ENCODE measurements around the gene GAP43.

The GAP43 gene, protein sequence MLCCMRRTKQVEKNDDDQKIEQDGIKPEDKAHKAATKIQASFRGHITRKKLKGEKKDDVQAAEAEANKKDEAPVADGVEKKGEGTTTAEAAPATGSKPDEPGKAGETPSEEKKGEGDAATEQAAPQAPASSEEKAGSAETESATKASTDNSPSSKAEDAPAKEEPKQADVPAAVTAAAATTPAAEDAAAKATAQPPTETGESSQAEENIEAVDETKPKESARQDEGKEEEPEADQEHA

DNA sequence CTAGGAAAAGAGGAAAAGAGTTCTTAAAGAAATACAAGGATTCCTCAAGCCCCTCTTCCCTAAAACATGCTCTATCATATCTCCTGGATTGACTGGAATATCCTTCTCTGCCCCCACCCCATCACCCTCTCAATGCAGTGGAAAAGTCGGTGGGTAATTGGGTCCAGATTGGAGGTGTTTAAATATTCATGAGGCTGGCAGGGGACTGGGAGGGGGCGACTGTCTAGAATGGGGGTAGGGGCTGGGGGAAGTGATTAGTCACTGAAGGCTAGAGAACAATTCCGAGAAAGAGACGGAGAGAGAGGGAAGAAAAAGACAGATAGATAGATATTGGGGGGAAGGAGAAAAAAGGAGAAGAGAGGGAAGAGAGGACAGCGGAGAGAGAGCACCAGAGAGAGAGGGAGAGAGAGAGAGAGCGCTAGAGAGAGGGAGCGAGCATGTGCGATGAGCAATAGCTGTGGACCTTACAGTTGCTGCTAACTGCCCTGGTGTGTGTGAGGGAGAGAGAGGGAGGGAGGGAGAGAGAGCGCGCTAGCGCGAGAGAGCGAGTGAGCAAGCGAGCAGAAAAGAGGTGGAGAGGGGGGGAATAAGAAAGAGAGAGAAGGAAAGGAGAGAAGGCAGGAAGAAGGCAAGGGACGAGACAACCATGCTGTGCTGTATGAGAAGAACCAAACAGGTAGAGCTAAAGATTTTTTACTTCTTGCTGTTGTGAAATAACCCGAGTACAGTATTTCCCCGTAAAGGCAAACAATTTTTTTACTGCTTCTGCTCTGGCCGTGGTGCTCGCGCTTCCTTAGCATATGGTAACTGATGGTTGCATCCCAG lies at the start of gene GAP43:
TSS of gene GAP43 (plus strand) at position 467 of the 825 bp plus-strand sequence. CDS start at position 647, 180 bp downstream.
- no peak for DNase-seq (ENCODE audit: low read depth)

DNA sequence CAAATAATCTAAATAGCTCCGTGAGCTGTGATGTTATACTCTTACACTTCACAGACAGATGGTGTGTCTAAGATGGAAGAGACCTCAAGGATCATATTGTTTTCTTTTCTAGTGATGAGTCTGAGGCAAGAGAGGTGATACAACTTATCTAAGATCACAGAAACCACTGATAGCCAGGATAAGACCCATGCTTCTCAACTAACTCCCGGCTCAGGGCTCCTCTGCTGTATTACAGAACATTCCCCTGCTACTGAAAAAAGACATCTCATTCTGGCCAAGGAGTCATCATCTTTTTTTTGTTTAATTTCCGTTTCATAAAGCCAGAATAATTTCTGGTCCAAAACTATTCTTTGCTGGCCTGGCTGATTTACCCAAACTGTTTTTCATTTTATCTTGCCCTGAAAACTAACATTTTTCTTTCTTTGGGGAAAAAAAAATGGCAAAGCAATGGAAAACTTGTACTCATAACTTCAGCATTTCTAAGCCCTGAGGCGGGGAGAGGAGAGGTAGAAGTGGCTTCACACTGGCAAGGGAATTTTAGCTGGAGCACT lies 46.9 kb upstream of the GAP43 start:
- DNase-seq (ENCODE audit: low read depth), result no peak

DNA sequence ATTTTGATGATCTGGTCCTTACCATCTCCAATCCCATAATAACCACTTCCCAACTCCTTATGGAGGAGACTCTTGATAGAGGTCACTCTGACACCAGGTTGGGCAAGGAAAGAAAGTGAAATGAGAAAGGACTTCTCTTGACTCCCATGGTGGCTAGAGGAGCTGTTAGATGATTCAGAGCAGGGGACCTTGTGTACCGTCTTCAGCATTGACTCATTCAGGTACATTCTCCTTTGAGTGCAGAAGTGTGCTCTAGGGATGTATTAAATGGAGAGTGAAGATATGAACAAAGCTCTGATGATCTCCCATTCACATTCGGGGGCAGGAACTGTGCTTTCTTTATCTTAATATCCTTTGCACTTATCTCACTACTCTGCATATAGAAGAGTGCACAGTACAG lies 46.3 kb upstream of the GAP43 start:
- DNase-seq (ENCODE audit: low read depth), result no peak

DNA sequence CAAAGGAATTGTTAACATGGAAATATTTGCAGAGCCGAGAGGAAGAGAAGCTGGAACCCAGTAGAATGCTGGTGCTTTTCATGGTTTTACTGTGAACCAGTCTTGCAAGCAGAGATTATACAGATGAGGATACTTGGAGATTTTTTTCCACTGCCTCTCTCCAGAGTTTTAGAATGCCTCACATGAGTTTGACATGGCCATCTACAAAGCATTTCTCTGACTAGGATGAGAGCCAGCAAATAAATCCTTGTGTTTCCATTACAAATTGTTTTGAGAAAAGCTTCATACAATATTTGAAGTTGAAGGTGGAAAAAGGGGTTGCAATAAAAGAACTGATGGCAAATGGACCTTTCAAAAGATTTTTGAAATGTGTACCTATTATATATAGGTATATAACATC lies 45.0 kb upstream of the GAP43 start:
- no peak for DNase-seq (ENCODE audit: low read depth)

DNA sequence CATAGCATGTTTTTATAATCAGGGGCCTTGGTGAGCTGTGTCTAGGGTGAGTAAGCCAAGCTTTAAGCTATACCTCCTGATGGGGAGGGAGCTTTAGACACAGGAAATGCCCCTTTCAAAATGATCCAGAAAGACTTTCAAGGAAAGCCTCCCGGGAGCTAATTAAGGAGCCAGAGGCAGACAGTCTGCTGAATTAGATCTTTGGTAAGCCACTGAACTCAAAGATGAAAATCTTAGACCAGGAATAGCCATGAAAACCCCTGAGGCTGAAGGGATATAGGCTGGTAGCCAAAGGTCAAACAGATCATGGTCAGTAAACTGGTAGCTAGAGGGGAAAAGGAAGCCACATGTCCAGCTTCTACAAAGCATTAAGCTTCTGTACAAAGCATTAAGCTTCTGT lies 42.7 kb upstream of the GAP43 start:
- DNase-seq (ENCODE audit: low read depth), result no peak

DNA sequence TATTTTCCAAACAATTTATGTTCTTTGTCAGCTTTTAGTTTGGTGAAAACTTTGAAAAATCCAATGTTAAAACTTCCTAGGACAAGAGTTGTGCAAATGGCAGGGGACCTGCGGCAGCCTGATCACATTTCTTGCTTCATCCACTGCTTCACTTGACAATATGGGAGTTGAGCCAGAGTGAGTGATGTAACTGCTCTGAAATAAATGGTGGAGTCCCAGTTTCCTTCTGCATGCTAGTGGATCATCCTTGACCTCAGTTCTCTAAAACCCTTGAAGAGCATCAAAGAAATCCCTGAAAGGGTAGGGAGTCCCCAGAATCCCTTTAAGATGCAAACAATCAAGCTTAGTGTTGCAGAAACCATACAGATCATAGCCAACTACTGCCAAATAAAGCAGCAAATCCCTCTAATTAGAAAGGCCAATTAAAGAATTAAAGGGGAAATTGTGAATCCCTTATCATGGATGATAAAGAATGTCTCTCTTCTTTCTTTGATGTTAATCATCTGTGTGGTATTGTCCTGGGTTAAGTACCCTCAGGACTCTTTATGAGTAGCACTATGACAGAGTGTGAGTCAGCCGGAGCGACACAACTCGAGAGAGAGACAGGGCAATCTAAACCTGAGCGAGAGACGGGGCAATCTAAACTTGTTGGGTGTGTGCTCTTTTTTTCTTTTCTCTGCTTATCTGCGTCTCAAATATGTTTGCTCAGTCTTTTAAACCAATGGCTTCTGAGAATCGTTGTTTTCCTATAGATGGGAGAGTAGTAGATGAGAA lies 41.8 kb upstream of the GAP43 start:
- DNase-seq (ENCODE audit: low read depth), result no peak

DNA sequence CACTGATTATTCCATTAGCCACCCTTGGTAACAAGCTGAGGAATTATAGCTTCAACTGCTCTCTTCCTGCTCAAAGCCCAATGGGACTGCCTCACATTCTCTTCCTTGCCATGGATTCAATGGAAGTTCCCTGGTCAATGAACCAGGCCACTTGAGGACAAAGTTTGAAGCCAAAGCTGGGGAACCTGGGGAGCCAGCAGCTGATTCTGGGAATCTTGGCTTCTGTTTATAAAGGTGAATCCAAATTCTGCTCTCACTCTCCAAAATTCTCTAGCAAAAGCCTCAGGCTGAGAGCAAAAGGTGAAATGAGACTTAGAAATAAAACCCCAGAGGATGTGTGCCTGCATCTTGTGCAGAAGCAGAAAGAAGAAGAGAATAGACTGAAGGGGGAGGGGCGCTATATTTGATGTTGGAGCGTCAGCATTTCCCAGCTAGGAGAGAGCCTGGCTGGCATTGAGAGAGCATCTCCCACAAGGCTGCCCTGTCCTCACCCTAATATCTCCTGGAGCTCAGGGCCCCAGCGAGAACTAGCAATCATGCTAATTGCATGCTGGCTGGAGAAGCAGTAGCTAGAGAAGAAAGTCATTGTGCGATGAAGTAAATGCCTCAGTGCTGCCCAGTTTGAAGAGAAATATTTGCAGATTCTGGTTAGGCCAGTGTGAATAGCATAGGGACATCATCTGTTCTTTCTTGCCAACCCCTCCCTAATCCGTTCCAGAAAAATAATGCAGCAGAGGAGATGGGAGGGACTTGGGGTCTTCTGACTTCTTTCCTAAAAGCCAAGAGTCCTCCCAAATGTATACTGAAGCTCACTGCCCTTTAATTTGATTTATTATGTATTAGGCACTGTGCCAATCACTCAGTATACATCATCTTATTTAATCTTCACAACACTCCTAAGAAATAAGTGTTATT lies 34.9 kb upstream of the GAP43 start:
- DNase-seq (ENCODE audit: low read depth), result no peak

DNA sequence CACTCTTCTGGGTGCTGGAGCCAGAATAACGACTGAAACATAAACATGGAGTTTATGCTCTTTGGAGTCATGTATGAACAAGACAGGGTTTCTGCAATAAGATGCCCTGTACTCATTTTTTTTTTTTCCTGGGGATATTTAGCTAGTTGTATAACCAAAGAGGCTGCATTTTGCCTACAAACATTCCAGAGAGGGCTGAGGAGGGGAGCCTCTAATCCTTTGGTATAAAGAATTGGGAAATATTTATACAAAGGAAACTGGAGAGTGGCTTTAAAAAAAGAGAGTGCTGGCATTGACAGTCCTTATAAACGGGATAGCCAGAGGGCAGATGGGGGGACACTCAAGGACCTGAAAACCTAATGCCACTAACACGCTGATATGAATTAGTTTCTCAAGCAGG lies 32.4 kb upstream of the GAP43 start:
- DNase-seq (ENCODE audit: low read depth), result no peak

DNA sequence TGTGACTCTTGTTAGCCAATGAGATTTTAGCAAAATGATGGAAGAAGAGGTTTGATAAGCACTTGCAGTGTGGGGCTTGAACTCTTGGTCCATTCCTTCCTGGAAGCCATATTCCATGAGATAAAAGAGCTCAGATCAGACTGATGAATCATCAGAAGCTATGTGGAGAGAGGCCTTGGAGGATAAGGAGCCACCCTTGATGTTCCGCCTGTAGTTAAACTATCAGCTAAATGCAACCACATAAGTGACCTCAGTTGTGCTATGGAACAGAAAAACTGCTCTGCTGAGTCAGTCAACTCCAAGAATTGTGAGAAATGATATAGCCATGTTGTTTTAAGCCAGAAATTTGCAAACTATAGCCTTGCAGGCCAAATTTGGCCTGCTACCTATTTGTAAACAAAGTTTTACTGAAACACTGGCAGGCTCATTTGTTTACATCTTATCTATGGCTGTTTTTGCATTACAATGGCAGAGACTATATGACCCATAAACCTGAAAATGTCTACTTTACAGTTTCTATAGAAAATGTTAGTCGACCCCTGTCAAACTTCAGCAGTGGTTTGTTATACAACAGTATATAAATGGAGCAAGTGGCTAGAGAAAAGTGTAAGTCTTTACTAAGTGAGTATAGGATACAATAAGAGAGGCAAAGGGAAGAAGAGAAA lies 27.6 kb upstream of the GAP43 start:
- DNase-seq (ENCODE audit: low read depth), result no peak

DNA sequence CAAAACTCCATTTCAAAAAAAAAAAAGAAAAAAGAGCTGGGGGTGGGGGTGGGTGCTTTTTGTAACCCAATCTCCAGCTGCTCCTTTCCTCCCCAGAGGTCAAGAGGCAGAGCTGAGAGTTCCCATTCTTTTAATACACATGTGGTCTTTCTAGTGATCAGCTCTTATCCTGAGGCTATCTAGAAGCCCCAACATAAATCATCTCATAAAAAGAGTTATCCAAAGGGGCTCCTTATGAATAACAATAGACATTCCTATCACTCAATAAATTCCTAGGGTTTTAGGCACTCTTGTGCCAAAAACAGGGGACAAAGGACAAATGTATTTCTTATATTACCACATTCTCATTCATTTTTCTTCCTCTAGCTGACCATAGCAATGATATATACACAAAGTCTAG lies 25.1 kb upstream of the GAP43 start:
- DNase-seq (ENCODE audit: low read depth), result no peak

DNA sequence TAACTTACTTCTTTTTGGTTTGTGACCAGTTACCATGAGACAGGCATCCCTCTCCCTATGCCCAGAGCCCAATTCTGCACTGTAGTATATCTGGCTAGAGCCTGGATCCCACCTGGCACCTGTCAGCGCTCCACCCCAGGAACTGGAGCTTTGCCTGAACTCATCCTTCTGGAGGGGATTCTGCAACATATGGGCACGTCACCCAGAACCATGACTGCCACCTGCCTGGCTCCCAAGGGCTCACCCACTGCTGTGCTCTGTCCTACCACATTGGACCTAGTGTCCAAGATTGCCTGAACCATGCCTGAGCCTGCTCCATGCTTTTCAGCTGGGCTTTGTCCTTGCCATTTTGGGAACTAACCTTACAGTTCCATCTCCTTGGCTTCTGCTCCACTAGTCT lies 21.1 kb upstream of the GAP43 start:
- DNase-seq (ENCODE audit: low read depth), result no peak

DNA sequence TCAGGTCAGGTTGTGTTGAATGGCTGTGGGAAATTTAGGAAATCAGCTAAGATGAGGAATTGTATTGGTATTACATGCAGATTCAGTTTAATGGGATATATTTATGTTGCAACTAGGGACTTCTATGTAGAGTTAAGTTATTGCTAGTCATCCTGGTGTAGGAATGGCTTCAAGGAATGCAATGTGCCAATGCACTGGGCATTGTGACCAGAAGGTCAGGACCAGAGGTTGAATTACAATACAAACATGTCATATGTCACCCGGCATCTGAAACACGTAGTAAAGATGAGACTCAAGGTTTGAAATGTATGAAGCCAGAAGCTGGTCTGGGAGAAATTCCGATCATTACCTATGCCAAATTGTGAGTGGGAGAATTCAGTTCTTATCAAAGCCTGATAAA lies 11.7 kb upstream of the GAP43 start:
- no peak for DNase-seq (ENCODE audit: low read depth)

DNA sequence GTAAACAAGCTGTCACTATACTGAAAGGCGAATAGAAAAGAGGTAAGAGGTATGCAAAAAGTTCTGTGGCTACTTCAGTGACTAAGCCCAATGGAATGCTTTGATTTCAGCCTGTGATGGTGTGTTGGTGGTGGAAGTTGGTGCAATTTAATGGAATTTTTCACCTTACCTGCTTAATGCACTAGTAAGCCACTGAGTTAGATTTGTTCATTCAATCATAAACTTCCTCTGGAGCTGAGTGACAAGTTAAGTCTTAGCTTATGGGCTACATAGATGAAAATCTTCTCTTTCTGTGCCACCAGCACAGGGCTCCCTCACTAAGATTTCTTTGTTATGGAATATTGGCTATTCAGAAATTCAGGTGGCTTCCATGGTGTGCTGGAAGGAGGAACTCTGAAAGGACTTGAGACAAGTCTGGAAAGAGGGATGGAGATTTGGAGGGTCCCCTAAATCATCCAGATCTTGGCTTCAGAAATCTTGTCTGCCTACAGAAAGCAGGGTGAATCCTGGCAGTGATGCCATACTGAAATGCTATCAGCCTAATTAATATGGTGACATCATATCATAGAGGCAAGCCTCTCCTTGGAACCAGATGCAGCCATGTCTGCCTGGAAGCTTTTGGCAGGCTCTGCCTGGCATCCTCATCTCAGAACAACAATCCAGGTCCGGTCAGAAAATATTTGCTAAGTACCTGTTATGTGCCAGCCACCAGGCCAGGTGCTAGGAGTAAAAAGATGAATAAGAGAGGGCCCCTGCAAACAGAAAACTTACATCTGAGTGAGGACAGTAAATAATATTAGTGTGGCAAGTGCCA lies 8.1 kb upstream of the GAP43 start:
- DNase-seq (ENCODE audit: low read depth), result no peak

DNA sequence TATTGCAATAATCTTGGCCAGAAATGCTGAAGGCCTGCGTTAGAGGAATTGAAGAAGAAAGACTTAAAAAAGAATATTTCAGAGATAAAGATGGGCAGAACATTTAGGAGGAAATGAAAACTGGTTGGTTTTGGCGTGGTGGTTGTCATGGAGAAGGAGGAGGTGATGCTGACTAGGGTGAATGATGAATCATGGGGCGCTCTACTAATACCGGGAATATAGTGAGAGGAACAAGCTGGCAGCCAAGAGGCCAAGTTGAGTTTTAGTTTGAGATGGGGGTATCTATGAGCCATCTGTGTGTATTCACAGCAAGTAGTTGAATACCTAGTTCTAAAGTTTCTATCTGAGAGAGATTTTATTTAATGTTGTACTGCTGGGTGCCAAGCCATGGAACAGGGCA lies 6.8 kb upstream of the GAP43 start:
- no peak for DNase-seq (ENCODE audit: low read depth)

DNA sequence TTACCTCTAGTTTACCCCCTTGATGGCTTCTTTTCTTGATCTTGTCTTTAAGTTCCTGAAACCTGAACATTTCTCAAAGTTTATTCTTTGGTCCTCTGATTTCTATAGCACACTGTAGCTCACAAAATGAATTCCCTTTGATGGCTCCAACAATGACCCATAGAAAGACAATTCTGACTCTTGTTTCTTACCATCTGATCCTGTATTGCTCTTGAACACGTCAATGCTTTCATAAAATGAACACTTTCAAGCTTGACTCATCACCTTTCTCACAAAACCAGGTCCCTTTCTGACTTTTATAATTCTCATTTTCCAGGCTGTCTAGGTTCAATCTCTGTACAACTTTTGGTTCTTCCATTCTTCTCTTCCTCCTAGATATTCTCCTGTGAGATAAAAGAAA lies 5.7 kb upstream of the GAP43 start:
- no peak for DNase-seq (ENCODE audit: low read depth)

DNA sequence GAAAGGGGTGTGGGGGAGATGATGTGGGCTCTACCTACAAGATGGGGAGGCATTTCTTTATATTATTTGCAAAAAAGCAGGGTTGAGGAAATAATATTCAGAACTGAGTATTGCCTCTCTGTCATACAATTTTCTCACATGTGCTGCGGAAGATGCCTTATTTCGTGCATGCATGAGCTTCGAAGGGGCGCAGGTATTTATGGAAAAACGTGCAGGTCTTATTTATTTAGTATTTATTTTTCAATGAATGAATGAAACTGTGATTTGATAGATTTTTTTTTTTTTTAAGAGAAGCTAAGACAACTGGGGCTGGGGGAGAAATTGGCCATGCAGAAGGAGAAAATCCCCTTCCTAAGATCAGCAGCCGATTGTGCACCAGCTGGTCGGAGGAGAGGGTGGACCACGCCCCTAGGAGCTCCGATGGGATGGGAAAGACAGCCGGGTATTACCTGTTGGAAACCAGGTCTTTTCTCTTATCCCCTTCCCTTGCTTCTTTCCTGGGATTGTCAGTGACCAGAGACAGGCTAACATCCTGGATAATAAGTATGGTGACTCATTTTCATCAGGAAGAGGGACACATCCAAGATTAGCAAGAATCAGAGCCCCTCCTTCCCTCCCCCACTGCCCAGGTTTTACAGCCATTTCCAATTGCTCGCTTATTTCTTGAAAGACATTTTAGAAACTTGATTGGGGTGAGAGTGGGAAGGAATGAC lies 875 bp downstream of the GAP43 start:
- DNase-seq (ENCODE audit: low read depth), result no peak

DNA sequence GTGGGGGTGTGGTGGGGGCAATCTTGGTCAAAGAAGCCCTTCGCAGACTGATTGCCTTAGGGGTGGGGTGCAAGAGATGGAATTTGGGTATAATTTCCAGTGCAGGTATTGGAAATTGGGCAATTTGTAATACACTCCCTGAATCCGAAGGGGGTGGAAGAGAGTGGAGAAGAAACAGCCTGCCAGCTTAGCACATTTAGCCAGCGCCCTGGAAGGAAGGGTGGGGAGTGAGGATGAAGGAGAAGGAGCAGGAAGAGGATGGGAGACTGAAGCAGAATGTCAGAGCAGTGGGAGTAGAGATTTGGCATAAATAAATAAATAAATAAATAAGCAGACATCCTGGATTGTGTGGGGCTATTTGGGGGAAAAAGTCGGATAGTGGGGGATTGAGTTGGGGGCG lies 1.6 kb downstream of the GAP43 start:
- DNase-seq (ENCODE audit: low read depth), result no peak

DNA sequence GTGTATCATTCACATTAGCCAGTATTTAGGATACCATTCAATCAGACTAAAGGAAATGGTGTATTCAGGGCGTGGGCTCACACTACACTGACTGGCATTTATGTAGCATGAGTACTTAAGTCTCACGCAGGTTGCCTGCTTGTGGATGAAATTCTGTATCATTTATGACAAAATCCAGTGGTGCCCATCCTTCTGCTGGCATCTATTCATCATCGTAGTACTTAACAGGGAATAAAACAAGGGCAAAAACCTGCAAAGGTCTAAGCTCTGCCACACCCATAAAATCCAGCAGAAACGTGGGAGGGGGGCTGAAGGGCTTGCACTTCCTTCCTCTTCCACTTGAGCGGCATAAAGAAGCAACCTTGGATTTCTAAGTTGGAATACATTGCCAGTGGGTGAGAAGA lies 2.7 kb downstream of the GAP43 start:
- no peak for DNase-seq (ENCODE audit: low read depth)

DNA sequence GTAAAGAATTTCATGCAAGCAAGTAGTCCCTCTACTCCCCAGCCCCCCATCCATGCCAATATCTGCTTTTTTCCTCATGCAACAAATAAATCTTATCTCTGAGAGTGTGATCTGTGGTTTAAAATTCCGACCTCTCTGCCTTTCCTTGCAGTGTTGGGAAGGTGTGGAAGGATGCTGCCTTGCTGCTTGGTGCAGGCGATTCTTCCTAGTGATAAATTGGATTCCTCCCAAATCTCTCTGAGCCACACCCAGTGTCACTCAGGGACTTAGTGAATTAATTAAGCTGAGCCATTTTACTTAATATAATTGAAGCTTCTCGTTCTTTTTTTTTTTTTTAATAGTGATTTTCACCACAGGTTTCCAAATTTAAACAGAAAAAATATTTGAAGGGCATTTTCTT lies 3.4 kb downstream of the GAP43 start:
- DNase-seq (ENCODE audit: low read depth), result no peak
